Nephron (organoid): Measurements from ENCODE around the gene ASF1A.

ENCODE experiments used
- H3K27ac Mint-ChIP-seq, 3 experiments: 2 replicates each; pipeline ENCODE4 v1.8.0; 2020; ENCODE audit warnings: mixed read lengths in 3 of 3, mild to moderate bottlenecking in 2 of 3, moderate library complexity in 1 of 3
- H3K27me3 Mint-ChIP-seq: 2 replicates; pipeline ENCODE4 v1.8.0; 2021; ENCODE audit warnings: low read depth, mild to moderate bottlenecking, moderate library complexity, mixed read lengths
- H3K36me3 Mint-ChIP-seq: 2 replicates; pipeline ENCODE4 v1.8.0; 2020; ENCODE audit warnings: low read depth, mixed read lengths
- H3K4me1 Mint-ChIP-seq: 2 replicates; pipeline ENCODE4 v1.8.0; 2020; ENCODE audit warnings: mixed read lengths
- H3K4me3 Mint-ChIP-seq, 3 experiments: 2 replicates each; pipeline ENCODE4 v1.8.0; 2020; ENCODE audit warnings: mild to moderate bottlenecking in 3 of 3, mixed read lengths in 3 of 3, moderate library complexity in 2 of 3
- H3K9me3 Mint-ChIP-seq: 2 replicates; pipeline ENCODE4 v1.8.0; 2020; ENCODE audit warnings: mixed read lengths
- TF ChIP-seq, protein P1 (sequence below), 3 experiments: fragments of 200-600 bp; sonication (generic); IDR thresholded peaks; one replicate each; pipeline ENCODE4 v1.5.0; 2021; ENCODE audit warnings: antibody characterized with exemption in 3 of 3; ENCODE audit not compliant: unreplicated experiment in 3 of 3

ASF1A gene

GRCh38 chr6:118893064-118893806, 717 bp upstream of the ASF1A start:
- H3K4me3 Mint-ChIP-seq = peak overlapping the region; percentile 95 to 98 (median 96)
- H3K27me3 Mint-ChIP-seq = no peaks in the 10 kb centered on the region
- TF ChIP-seq, protein P1, sequence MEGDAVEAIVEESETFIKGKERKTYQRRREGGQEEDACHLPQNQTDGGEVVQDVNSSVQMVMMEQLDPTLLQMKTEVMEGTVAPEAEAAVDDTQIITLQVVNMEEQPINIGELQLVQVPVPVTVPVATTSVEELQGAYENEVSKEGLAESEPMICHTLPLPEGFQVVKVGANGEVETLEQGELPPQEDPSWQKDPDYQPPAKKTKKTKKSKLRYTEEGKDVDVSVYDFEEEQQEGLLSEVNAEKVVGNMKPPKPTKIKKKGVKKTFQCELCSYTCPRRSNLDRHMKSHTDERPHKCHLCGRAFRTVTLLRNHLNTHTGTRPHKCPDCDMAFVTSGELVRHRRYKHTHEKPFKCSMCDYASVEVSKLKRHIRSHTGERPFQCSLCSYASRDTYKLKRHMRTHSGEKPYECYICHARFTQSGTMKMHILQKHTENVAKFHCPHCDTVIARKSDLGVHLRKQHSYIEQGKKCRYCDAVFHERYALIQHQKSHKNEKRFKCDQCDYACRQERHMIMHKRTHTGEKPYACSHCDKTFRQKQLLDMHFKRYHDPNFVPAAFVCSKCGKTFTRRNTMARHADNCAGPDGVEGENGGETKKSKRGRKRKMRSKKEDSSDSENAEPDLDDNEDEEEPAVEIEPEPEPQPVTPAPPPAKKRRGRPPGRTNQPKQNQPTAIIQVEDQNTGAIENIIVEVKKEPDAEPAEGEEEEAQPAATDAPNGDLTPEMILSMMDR (IDR thresholded peaks at IDR 0.05; ENCODE audit: unreplicated experiment in 3 of 3) = no peak
- no peaks in the 10 kb centered on the region for H3K9me3 Mint-ChIP-seq
- H3K36me3 Mint-ChIP-seq = peaks cover 6% of the 10 kb centered on the region
- peaks cover 39% of the 10 kb centered on the region for H3K4me1 Mint-ChIP-seq
- peak overlapping the region; percentile 99 to 100 (median 100) for H3K27ac Mint-ChIP-seq

DNA sequence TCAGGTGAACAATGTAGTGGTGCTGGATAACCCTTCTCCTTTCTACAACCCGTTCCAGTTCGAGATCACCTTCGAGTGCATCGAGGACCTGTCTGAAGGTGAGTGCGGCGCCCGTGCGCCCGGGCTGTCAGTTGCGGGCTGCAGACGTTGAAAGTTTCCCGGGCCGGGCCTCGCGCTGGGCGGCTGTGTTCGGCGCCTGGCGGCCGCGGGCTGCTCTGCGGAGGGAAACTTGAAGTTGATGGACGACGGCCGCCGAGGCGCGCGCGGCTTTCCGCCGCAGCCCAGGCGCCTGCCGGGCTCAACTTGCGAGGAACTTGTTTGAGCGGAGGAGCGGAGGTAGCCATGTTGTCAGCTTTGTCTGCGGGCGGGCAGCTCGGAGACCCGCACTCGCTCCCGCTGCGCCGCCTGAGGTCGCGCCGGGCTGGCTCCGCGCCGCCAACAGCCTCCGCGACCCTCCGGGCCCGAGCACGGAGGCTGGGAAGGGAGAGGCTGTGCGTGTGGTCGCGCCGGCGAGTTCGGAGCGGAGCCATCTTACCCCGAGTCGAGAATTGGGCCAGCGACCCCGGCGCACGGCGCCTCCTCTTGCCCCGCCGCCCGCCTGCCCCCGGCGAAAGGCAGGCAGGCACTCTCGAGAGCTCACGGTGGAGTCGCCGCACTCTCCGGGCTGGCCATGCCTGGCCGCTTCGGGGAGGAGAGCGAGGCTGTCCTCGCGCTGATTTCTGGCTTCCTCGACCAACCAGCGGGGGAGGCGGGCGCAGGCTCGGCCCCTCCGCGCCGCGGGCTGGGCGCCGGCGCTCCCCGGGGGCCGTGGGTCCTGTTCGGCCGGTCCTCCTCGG, 691 bp downstream of the ASF1A start:
- Mint-ChIP-seq H3K9me3 (no peaks in the 10 kb centered on the region), H3K36me3 (peaks cover 16% of the 10 kb centered on the region), H3K4me1 (peaks cover 48% of the 10 kb centered on the region), H3K4me3 (peak overlapping the region; percentile 95 to 98 (median 96)), H3K27me3 (no peaks in the 10 kb centered on the region), H3K27ac (peak overlapping the region; percentile 99 to 100 (median 100))
- TF ChIP-seq, protein P1 (IDR thresholded peaks at IDR 0.05; ENCODE audit: unreplicated experiment in 3 of 3) = no peak

DNA sequence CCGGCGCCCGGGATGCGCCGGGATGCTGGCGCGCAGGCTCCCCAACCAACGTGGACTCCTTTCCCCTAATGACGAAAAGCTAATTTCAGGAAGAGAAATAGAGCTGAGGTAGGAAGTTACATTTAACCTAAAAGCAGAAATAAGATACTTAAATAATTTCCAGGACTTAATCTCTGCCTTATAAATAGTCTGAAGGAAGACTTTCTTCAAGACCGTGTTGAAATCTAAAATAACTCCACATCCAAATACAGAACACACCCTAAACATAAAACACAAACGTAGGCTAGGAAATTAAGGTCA, 1.3 kb downstream of the ASF1A start:
- H3K36me3 Mint-ChIP-seq = peaks cover 21% of the 10 kb centered on the region
- H3K4me1 Mint-ChIP-seq = peaks cover 53% of the 10 kb centered on the region
- TF ChIP-seq, protein P1 (IDR thresholded peaks at IDR 0.05; ENCODE audit: unreplicated experiment in 3 of 3) = no peak
- H3K9me3 Mint-ChIP-seq = no peaks in the 10 kb centered on the region
- no peaks in the 10 kb centered on the region for H3K27me3 Mint-ChIP-seq
- H3K4me3 Mint-ChIP-seq = peak overlapping the region; percentile 89 to 98 (median 95)
- peak overlapping the region; percentile 74 to 99 (median 82) for H3K27ac Mint-ChIP-seq

GRCh38 chr6:118895859-118896258, 1.9 kb downstream of the ASF1A start:
- TF ChIP-seq, protein P1 (IDR thresholded peaks at IDR 0.05; ENCODE audit: unreplicated experiment in 3 of 3) = no peak
- H3K36me3 Mint-ChIP-seq = peaks cover 26% of the 10 kb centered on the region
- no peaks in the 10 kb centered on the region for H3K9me3 Mint-ChIP-seq
- H3K4me3 Mint-ChIP-seq = peak overlapping the region; percentile 79 to 95 (median 83)
- no peaks in the 10 kb centered on the region for H3K27me3 Mint-ChIP-seq
- peak overlapping the region; percentile 74 to 99 (median 85) for H3K27ac Mint-ChIP-seq
- H3K4me1 Mint-ChIP-seq = peaks cover 59% of the 10 kb centered on the region

- TF ChIP-seq, protein P1 (IDR thresholded peaks at IDR 0.05; ENCODE audit: unreplicated experiment in 3 of 3) = peak; percentile 25 to 62 (median 32)
- Mint-ChIP-seq H3K4me3 (peak overlapping the region; percentile 79 to 95 (median 83)), H3K27ac (peak overlapping the region; percentile 74 to 99 (median 85)), H3K4me1 (peaks cover 57% of the 10 kb centered on the region), H3K27me3 (no peaks in the 10 kb centered on the region), H3K36me3 (peaks cover 32% of the 10 kb centered on the region), H3K9me3 (no peaks in the 10 kb centered on the region)
Measured at GRCh38 chr6:118896339-118897136, 2.6 kb downstream of the ASF1A start.
